ENCODE results near the gene DHX36. TPM values are rescaled to one million over a fixed set of nuclear protein-coding genes. Genes with fewer than 3 reads are reported as not detected.

DHX36 gene
- 10 to 100 TPM; 17.6 to 39.1 (median 22.7) TPM for total RNA-seq
- long read RNA-seq, partial matches to known transcripts, result 0 of 1 reads
- long read RNA-seq, other reads (novel, unspliced or antisense), result 0 of 1 reads

GRCh38 chr3:154323891-154324738 lies at the start of gene DHX36:
TSS of gene DHX36 (minus strand) at chr3:154324487. CDS start at chr3:154324416, 71 bp downstream.
- under 1% methylated on average over 34 of the region's 45 CpGs for WGBS (ENCODE audit: insufficient coverage, low coverage, low lambda C conversion rate, missing lambda C conversion rate)
- no peaks in the 10 kb centered on the region for H3K27me3 ChIP-seq
- intact Hi-C loops (cut with DNase I), result no loop called here
- H3K36me3 ChIP-seq, result no peaks in the 10 kb centered on the region
- peak; percentile 87 to 89 (median 88) for DNase-seq
- H3K9me3 ChIP-seq, result no peaks in the 10 kb centered on the region
- H3K4me3 ChIP-seq, result peak within 1 kb of the TSS; percentile 76 to 87 (median 86)
- no peak for TF ChIP-seq CTCF (IDR thresholded peaks at IDR 0.05)
- peak; percentile 65 for TF ChIP-seq POLR2A (IDR thresholded peaks at IDR 0.05)
- H3K4me1 ChIP-seq, result peaks cover 0 to 30% (median 9%) of the 10 kb centered on the region in 4 donors
- peak within 1 kb of the TSS; percentile 86 to 91 (median 89) for H3K27ac ChIP-seq
- peak; percentile 95 to 98 (median 97) for ATAC-seq

- 15% methylated on average over 3 of the region's 3 CpGs for WGBS (ENCODE audit: insufficient coverage, low coverage, low lambda C conversion rate, missing lambda C conversion rate)
- Histone ChIP-seq H3K4me1 (no peaks in the 10 kb centered on the region), H3K36me3 (no peaks in the 10 kb centered on the region), H3K4me3 (no peak overlapping the region), H3K9me3 (no peaks in the 10 kb centered on the region), H3K27ac (no peak overlapping the region), H3K27me3 (no peaks in the 10 kb centered on the region)
- intact Hi-C loops (cut with DNase I), result no loop called here
- DNase-seq (no peak), ATAC-seq (no peak)
- TF ChIP-seq POLR2A (IDR thresholded peaks at IDR 0.05) (no peak), CTCF (IDR thresholded peaks at IDR 0.05) (no peak)
These were observed 42.9 kb upstream of the DHX36 start for GRCh38 chr3:154367221-154367620.

- H3K4me1 ChIP-seq, result no peaks in the 10 kb centered on the region
- no peak overlapping the region for H3K27ac ChIP-seq
- intact Hi-C loops (cut with DNase I), result no loop called here
- H3K9me3 ChIP-seq, result no peaks in the 10 kb centered on the region
- TF ChIP-seq POLR2A (IDR thresholded peaks at IDR 0.05) (no peak), CTCF (IDR thresholded peaks at IDR 0.05) (no peak)
- H3K4me3 ChIP-seq, result no peak overlapping the region
- no peaks in the 10 kb centered on the region for H3K27me3 ChIP-seq
- no peak for DNase-seq
- H3K36me3 ChIP-seq, result no peaks in the 10 kb centered on the region
- no peak for ATAC-seq
These were observed 40.6 kb upstream of the DHX36 start for GRCh38 chr3:154364849-154365248.

GRCh38 chr3:154361099-154361498 lies 36.8 kb upstream of the DHX36 start:
- H3K27ac ChIP-seq, result no peak overlapping the region
- ATAC-seq, result no peak
- H3K4me3 ChIP-seq, result no peak overlapping the region
- H3K9me3 ChIP-seq, result no peaks in the 10 kb centered on the region
- DNase-seq, result no peak
- no peaks in the 10 kb centered on the region for H3K4me1 ChIP-seq
- intact Hi-C loops (cut with DNase I), result no loop called here
- TF ChIP-seq CTCF (IDR thresholded peaks at IDR 0.05) (no peak), POLR2A (IDR thresholded peaks at IDR 0.05) (no peak)
- no peaks in the 10 kb centered on the region for H3K27me3 ChIP-seq
- H3K36me3 ChIP-seq, result no peaks in the 10 kb centered on the region
- WGBS (ENCODE audit: insufficient coverage, low coverage, low lambda C conversion rate, missing lambda C conversion rate), result 21% methylated on average over 1 of the region's 1 CpG
